Measurements from ENCODE around the gene CCDC40.

The CCDC40 gene

GRCh38 chr17:80141463-80142165 is 105.2 kb downstream of the CCDC40 start:
- no peak overlapping the region for H3K4me3 ChIP-seq (ENCODE audit: control insufficient read depth, low read depth, low read length)
- TF ChIP-seq, protein P1, sequence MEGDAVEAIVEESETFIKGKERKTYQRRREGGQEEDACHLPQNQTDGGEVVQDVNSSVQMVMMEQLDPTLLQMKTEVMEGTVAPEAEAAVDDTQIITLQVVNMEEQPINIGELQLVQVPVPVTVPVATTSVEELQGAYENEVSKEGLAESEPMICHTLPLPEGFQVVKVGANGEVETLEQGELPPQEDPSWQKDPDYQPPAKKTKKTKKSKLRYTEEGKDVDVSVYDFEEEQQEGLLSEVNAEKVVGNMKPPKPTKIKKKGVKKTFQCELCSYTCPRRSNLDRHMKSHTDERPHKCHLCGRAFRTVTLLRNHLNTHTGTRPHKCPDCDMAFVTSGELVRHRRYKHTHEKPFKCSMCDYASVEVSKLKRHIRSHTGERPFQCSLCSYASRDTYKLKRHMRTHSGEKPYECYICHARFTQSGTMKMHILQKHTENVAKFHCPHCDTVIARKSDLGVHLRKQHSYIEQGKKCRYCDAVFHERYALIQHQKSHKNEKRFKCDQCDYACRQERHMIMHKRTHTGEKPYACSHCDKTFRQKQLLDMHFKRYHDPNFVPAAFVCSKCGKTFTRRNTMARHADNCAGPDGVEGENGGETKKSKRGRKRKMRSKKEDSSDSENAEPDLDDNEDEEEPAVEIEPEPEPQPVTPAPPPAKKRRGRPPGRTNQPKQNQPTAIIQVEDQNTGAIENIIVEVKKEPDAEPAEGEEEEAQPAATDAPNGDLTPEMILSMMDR (conservative IDR thresholded peaks at IDR 0.05; ENCODE audit: control insufficient read depth, insufficient read depth, low read depth, low read length) = no peak
- no peak for DNase-seq (ENCODE audit: low read depth)

GRCh38 chr17:80142929-80143328 is 106.5 kb downstream of the CCDC40 start:
- no peak for DNase-seq (ENCODE audit: low read depth)
- no peak overlapping the region for H3K4me3 ChIP-seq (ENCODE audit: control insufficient read depth, low read depth, low read length)
- TF ChIP-seq, protein P1 (conservative IDR thresholded peaks at IDR 0.05; ENCODE audit: control insufficient read depth, insufficient read depth, low read depth, low read length) = no peak

GRCh38 chr17:80145076-80146075 is 108.9 kb downstream of the CCDC40 start:
- no peak for DNase-seq (ENCODE audit: low read depth)
- H3K4me3 ChIP-seq (ENCODE audit: control insufficient read depth, low read depth, low read length) = peak overlapping the region; percentile 87
- TF ChIP-seq, protein P1 (conservative IDR thresholded peaks at IDR 0.05; ENCODE audit: control insufficient read depth, insufficient read depth, low read depth, low read length) = no peak

DNA sequence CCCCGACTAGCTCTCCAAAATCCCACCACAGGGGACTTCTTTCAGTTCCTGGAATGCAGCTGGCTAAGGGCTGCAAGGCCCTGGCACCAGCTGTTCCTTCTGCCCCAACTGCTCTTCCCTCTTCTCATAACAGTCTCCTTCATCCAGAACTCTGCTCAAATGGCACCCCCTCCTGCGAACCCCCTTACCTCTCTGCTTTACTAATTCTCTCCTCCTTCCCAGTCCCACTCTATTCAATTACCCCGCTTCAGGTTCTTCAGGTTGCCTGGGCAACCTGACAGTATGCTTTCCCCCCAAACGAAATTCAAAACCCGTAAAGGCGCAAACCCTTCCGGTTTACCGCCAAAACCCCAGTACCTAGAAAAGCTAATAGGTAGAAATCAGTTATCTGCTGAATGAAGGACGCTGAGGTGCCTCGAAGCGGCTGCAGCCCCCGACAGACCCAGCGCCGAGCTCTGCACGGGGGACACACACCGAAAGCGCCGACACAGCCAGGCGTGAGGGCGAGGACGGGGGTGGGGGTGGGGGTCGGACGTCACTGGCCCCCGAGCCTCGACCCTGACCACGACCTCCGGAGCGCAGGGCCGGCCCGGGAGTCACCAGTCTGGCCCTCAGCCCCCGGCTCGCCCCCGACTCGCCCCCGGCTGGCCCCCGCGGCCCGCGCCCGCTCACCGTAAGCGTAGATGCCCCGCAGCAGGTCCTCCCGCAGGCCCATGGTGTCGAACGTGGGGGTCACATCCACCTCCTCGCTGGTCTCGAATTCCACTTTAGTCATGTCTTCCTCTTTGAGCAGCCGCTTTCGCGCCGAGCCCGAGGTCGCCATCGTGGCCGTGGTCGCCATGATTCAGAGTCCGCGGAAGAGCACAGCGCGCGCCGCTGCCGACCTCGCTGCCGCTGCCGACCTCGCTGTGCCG is 109.9 kb downstream of the CCDC40 start:
- peak overlapping the region; percentile 87 for H3K4me3 ChIP-seq (ENCODE audit: control insufficient read depth, low read depth, low read length)
- DNase-seq (ENCODE audit: low read depth) = no peak
- TF ChIP-seq, protein P1 (conservative IDR thresholded peaks at IDR 0.05; ENCODE audit: control insufficient read depth, insufficient read depth, low read depth, low read length) = no peak

DNA sequence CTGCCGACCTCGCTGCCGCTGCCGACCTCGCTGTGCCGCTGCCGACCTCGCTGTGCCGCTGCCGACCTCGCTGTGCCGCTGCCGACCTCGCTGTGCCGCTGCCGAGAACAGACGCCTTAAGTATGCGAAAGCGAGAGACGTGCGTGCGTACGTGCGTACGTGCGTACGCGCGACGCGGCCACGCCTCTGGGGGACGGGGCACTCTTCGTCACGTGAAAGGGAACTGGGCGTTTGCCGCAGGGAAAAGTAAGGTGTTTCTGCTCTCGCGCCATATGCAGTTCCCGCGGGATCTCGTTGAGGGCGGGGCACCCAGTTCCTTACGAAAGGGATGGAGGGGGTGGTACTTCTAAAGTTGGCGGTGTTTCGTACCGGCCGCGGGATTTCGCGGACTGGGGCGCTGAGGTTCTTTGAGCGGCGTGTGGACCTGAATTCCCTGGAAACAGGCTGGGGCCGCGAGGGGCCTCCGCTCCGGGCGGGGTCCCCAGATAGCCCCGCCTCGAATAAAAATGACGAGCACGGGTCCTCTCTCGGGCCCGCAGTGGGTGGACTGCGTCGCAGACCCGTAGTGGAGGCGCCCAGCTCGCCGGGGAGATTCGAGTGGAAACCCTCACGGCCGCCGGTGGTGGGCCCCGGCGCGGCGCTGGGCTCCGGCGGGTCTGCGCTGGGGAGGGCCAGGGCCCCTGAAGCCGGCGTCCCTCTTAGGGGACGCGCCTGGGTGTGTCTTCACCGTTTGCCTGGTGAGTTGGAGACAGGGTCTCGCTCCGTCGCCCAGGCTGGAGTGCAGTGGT is 110.8 kb downstream of the CCDC40 start, which contains the start of gene EIF4A3:
TSS of gene EIF4A3 (minus strand) at position 94 of the 788 bp plus-strand sequence. CDS start 167 bp downstream, outside the sequence.
- DNase-seq (ENCODE audit: low read depth) = peak; percentile 98
- TF ChIP-seq, protein P1 (conservative IDR thresholded peaks at IDR 0.05; ENCODE audit: control insufficient read depth, insufficient read depth, low read depth, low read length) = no peak

More for the DNA sequence above, 110.8 kb downstream of the CCDC40 start, which contains the start of gene EIF4A3:
- H3K4me3 ChIP-seq (ENCODE audit: control insufficient read depth, low read depth, low read length) = peak within 1 kb of the TSS; percentile 87

All from fibroblast of mammary gland (primary cell).